Measurements from ENCODE around the gene PCBP3.
A peak's percentile ranks its signal among the peaks of the same experiment; 100 is the strongest.

PCBP3 gene

GRCh38 chr21:45898028-45898350 lies 254.5 kb downstream of the PCBP3 start:
- no peak for DNase-seq

GRCh38 chr21:45898781-45899180 lies 255.3 kb downstream of the PCBP3 start:
- no peak for DNase-seq

- no peak for DNase-seq
These were observed 255.9 kb downstream of the PCBP3 start for GRCh38 chr21:45899317-45900033.

GRCh38 chr21:45900034-45900868 lies 256.7 kb downstream of the PCBP3 start:
- peak; percentile 28 for DNase-seq

GRCh38 chr21:45901061-45901690 lies 257.7 kb downstream of the PCBP3 start:
- DNase-seq = peak; percentile 50

- peak; percentile 46 for DNase-seq
These were observed 258.9 kb downstream of the PCBP3 start for GRCh38 chr21:45902292-45902995.

GRCh38 chr21:45905196-45905595 lies 261.7 kb downstream of the PCBP3 start:
- no peak for DNase-seq

GRCh38 chr21:45906196-45906805 lies 262.8 kb downstream of the PCBP3 start:
- no peak for DNase-seq

- no peak for DNase-seq
These were observed 263.3 kb downstream of the PCBP3 start for GRCh38 chr21:45906859-45907258.

- no peak for DNase-seq
These were observed 265.2 kb downstream of the PCBP3 start for GRCh38 chr21:45908536-45909237.

GRCh38 chr21:45909238-45909988 lies 265.9 kb downstream of the PCBP3 start:
- DNase-seq = no peak

GRCh38 chr21:45910155-45910547 lies 266.6 kb downstream of the PCBP3 start:
- DNase-seq = no peak

GRCh38 chr21:45910548-45911221 lies 267.2 kb downstream of the PCBP3 start:
- no peak for DNase-seq

GRCh38 chr21:45911806-45912325 lies 268.3 kb downstream of the PCBP3 start:
- no peak for DNase-seq

GRCh38 chr21:45912611-45913417 lies 269.3 kb downstream of the PCBP3 start:
- DNase-seq = no peak

- DNase-seq = no peak
These were observed 269.9 kb downstream of the PCBP3 start for GRCh38 chr21:45913418-45913765.

- no peak for DNase-seq
These were observed 270.4 kb downstream of the PCBP3 start for GRCh38 chr21:45913886-45914285.

GRCh38 chr21:45914321-45914845 lies 270.9 kb downstream of the PCBP3 start:
- no peak for DNase-seq

All from activated effector memory CD4-positive, alpha-beta T cell treated with anti-CD3 and anti-CD28 coated beads, Interleukin-2, amount 50 U/mL, for 16 hours (primary cell).